Skeletal muscle satellite cell (primary cell): Measurements from ENCODE around the gene EVX2.

Experiments used
- H3K27me3 ChIP-seq: 2 replicates; pipeline ENCODE4 v1.7.0; 2013; ENCODE audit warnings: low read length; ENCODE audit not compliant: control insufficient read depth, insufficient read depth
- H3K36me3 ChIP-seq: 2 replicates; pipeline ENCODE4 v1.7.0; 2013; ENCODE audit warnings: mild to moderate bottlenecking, control low read depth, low read length; ENCODE audit not compliant: insufficient read depth
- H3K4me1 ChIP-seq: 2 replicates; pipeline ENCODE4 v1.7.0; 2013; ENCODE audit warnings: low read length; ENCODE audit not compliant: control insufficient read depth, insufficient read depth
- H3K4me2 ChIP-seq: 2 replicates; pipeline ENCODE4 v1.7.0; 2013; ENCODE audit warnings: mild to moderate bottlenecking, low read length
- H3K4me3 ChIP-seq: 2 replicates; pipeline ENCODE4 v1.7.0; 2013; ENCODE audit warnings: low read length
- H3K9ac ChIP-seq: 2 replicates; pipeline ENCODE4 v1.7.0; 2013; ENCODE audit warnings: mild to moderate bottlenecking, low read depth, low read length, moderate library complexity
- H3K9me3 ChIP-seq: replicated peaks from 2 replicates; pipeline ENCODE4 v1.7.0; 2013; ENCODE audit warnings: mild to moderate bottlenecking, control low read depth, low read length

Gene EVX2

GRCh38 chr2:176126929-176127773 is 43.4 kb upstream of the EVX2 start:
- Histone ChIP-seq H3K36me3 (no peaks in the 10 kb centered on the region), H3K4me2 (peak overlapping the region; percentile 64), H3K9me3 (no peaks in the 10 kb centered on the region), H3K27me3 (peaks cover 59% of the 10 kb centered on the region), H3K4me1 (peaks cover 6% of the 10 kb centered on the region), H3K9ac (peak overlapping the region; percentile 36), H3K4me3 (no peak overlapping the region)

DNA sequence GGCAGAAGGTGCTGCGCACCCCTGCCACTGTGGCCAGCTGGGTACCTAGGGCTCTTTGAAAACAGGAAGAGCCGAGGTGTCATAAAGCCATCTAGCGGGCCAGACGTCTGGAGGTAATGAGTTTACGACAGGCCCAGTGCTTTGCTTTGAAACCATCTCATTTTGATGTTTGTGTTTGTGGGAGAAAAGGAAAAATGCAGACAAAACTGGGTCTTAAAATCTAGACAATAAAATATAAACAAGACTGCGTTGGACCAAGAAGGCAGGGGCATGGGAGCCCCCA is 42.0 kb upstream of the EVX2 start:
- Histone ChIP-seq H3K4me2 (no peak overlapping the region), H3K36me3 (no peaks in the 10 kb centered on the region), H3K4me1 (peaks cover 9% of the 10 kb centered on the region), H3K9me3 (no peaks in the 10 kb centered on the region), H3K4me3 (no peak overlapping the region), H3K27me3 (peaks cover 70% of the 10 kb centered on the region), H3K9ac (no peak overlapping the region)

DNA sequence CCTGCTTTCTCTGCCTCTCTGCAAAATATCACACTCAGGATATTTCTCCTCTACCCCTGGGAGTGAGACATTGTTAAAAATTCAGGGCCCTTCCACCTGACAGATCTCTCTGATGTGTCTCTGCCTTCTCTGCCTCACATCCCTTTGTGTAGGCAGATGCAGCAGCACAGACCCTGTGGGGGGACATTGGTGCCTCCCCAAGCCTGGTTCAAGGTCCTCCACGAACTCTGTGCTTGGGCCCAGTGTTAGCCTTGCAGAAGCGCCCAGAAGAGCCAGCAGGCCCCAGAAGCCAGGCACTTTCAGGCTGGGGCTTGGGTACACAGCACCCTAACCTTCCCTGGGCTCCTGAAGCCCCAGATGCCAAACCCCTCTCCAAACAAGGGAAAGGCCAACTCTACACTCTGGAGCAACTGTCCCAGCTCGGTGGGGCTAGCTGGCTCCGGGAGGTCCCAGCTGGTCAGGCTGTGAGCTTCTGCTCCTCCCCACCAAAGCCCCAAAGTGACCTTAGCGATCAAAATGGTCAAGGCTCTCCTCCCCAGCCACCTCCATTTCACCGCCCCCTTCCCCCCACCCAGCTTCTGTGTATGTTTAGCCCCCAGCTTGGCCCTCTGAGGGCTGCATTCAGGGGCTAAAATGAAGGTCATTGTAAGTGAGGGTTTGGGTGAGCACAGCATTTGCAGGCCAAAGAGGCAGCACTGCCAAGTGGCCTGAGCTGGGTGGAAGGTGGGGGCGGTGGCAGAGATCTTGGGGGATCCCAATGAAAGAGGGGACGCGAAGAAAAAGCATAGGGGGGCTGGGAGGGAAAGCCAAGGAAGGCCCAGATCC is 41.4 kb upstream of the EVX2 start:
- Histone ChIP-seq H3K4me3 (no peak overlapping the region), H3K27me3 (peaks cover 75% of the 10 kb centered on the region), H3K9me3 (no peaks in the 10 kb centered on the region)

DNA sequence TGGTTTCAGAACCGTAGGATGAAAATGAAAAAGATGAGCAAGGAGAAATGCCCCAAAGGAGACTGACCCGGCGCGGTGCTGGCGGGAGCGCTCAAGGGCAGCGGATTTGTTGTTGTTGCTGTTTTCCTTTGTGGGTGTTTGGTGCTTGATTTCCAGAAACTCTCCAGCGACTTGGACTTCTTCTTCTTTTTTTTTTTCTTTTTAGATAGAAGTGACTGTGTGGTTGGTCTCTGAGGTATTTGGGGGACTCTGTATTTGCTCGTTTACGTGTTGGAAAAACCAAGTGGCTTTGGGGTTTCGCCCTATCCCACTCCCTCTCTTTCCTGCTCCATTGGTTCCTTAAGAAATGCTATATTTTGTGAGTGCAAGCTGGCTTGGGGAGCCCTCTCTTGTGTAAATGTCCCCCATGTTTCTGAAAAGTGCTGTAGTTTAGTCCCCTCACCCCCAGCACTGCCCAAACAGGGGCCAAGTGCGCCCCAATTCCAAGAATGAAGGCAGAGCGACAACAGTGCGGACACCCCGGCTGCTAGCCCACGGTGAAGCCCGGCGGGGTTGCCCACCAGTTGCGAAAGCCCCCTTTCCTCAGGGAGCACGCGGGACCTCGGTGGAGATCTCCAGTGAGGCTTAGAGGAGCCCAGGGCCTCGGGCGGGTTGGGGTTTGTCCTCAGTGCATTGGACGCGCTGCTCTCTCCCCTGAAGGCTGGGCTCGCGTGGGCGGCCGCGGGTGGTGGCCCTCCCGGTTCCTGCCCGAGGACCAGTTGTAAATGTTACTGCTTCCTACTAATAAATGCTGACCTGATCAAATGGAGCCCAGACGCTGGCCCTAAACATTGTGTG is 40.6 kb upstream of the EVX2 start:
- Histone ChIP-seq H3K36me3 (no peaks in the 10 kb centered on the region), H3K4me2 (no peak overlapping the region), H3K9me3 (no peaks in the 10 kb centered on the region), H3K9ac (no peak overlapping the region), H3K4me3 (no peak overlapping the region), H3K4me1 (peaks cover 9% of the 10 kb centered on the region), H3K27me3 (peaks cover 83% of the 10 kb centered on the region)

More for the DNA sequence above, 41.4 kb upstream of the EVX2 start:
- Histone ChIP-seq H3K36me3 (no peaks in the 10 kb centered on the region), H3K9ac (no peak overlapping the region), H3K4me2 (no peak overlapping the region), H3K4me1 (peaks cover 9% of the 10 kb centered on the region)

DNA sequence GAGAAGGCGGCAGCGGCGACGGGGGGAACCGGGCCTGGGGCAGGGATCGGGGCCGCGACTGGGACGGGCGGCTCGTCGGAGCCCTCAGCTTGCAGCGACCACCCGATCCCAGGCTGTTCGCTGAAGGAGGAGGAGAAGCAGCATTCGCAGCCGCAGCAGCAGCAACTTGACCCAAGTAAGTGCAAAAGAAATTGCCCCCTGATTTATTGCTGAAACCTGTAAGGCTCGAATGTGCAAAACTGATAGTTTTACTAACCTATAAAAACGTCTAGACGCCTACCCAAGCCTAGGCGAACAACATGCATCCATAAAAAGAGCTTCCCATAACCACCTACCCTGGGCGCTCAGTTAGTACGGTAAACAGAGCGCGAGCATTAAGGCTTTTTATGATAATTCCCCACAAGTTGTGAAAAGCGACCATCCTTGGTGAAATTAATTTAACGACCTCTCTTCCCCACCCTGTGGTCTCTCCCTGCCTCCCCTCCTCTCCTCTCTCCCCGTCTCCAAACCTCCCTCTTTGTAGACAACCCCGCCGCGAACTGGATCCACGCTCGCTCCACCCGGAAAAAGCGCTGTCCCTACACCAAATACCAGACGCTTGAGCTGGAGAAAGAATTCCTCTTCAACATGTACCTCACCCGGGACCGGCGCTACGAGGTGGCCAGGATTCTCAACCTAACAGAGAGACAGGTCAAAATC is 39.8 kb upstream of the EVX2 start:
- Histone ChIP-seq H3K4me1 (peaks cover 9% of the 10 kb centered on the region), H3K4me3 (peak overlapping the region; percentile 78), H3K27me3 (peaks cover 89% of the 10 kb centered on the region), H3K36me3 (no peaks in the 10 kb centered on the region), H3K4me2 (peak overlapping the region; percentile 90), H3K9me3 (no peaks in the 10 kb centered on the region), H3K9ac (no peak overlapping the region)

DNA sequence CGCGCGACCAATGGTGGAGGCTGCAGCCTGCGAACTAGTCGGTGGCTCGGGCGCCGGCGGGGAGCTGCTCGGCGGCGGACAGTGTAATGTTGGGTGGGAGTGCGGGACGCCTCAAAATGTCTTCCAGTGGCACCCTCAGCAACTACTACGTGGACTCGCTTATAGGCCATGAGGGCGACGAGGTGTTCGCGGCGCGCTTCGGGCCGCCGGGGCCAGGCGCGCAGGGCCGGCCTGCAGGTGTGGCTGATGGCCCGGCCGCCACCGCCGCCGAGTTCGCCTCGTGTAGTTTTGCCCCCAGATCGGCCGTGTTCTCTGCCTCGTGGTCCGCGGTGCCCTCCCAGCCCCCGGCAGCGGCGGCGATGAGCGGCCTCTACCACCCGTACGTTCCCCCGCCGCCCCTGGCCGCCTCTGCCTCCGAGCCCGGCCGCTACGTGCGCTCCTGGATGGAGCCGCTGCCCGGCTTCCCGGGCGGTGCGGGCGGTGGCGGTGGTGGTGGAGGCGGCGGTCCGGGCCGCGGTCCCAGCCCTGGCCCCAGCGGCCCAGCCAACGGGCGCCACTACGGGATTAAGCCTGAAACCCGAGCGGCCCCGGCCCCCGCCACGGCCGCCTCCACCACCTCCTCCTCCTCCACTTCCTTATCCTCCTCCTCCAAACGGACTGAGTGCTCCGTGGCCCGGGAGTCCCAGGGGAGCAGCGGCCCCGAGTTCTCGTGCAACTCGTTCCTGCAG is 39.1 kb upstream of the EVX2 start, which contains the start of gene HOXD9:
TSS of gene HOXD9 (plus strand) at position 37 of the 728 bp plus-strand sequence. CDS start at position 87, 50 bp downstream.
- H3K9me3 ChIP-seq: no peaks in the 10 kb centered on the region
- H3K4me3 ChIP-seq: peak within 1 kb of the TSS; percentile 78
- no peaks in the 10 kb centered on the region for H3K36me3 ChIP-seq
- H3K9ac ChIP-seq: peak within 1 kb of the TSS; percentile 38
- H3K4me1 ChIP-seq: peaks cover 9% of the 10 kb centered on the region
- peaks cover 89% of the 10 kb centered on the region for H3K27me3 ChIP-seq
- H3K4me2 ChIP-seq: peak within 1 kb of the TSS; percentile 90

DNA sequence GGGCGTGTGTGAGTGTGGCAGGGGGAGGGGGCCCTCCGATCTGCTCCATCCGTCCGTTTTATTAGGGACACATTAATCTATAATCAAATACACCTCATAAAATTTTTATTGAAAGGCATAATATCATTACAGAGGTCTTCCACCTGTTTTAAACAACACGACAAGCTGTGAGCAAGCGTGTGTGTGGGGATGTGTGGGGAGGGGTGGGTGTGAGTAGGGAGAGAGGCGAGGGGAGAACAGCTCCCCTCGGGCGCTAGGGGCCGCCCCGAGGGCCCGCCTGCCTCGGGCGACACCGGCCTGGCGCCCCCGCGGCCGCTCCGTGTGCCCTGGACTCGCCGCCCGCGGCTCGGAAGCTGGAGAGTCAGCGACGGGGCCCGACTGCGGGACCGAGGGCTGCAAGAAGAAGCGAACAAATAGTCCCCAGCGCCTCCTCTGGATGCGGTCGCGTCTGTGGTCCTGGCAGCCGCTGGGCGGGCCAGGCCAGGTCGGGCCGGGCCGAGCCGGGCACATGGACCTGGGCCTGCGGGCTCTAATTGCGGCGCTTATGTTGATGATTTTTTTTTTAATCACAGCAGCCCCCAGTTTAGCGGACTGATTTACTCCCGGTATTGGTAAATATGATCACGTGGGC is 38.4 kb upstream of the EVX2 start:
- Histone ChIP-seq H3K4me3 (peak overlapping the region; percentile 78), H3K4me1 (peaks cover 9% of the 10 kb centered on the region), H3K27me3 (peaks cover 94% of the 10 kb centered on the region)

DNA sequence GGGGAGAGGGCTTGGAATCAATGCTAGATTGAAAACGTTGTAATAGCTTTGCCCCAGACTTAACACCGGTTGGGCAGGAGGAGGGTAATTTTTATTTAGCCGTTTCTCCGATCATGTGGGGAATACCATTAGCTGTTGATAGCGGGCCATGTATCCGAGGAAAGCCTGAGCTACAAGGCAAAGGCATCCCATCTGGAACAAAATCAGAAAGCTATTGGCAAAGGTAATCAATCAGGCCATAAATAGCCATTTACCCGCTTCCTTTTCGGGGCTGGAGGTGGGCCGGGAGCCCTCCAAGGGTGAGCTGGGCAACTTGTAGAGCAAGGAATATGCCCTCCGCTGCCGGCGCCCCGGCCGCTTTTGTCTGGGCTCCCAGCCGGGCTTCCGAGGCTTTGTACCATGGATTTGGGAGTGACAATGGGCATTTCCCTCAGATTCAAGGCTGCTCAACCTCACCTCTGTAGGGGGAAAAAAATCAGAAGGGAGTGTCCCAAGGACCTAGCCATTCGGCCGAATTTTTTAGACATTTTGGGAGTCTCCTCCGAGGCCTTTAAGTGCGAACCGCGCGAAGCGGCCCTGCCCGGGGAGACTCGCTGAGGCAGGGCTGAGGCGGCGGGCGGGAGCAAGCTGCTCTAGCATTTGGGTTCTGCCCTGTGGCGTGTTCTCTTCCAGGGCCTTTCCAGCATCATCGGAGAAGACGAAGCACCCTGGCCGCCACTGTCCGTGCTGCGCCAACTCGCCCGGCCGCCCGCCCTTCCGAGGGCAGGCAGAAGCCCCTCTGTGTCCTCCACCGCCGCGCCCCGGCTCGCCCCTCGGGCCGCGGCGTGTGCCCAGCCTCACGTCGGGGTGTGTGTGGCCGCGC is 37.7 kb upstream of the EVX2 start:
- Histone ChIP-seq H3K9me3 (peaks cover 5% of the 10 kb centered on the region), H3K4me1 (peaks cover 9% of the 10 kb centered on the region), H3K9ac (no peak overlapping the region), H3K4me2 (no peak overlapping the region), H3K36me3 (no peaks in the 10 kb centered on the region), H3K4me3 (no peak overlapping the region), H3K27me3 (peaks cover 96% of the 10 kb centered on the region)

More for the DNA sequence above, 38.4 kb upstream of the EVX2 start:
- no peaks in the 10 kb centered on the region for H3K9me3 ChIP-seq
- no peak overlapping the region for H3K9ac ChIP-seq
- no peaks in the 10 kb centered on the region for H3K36me3 ChIP-seq
- peak overlapping the region; percentile 90 for H3K4me2 ChIP-seq

DNA sequence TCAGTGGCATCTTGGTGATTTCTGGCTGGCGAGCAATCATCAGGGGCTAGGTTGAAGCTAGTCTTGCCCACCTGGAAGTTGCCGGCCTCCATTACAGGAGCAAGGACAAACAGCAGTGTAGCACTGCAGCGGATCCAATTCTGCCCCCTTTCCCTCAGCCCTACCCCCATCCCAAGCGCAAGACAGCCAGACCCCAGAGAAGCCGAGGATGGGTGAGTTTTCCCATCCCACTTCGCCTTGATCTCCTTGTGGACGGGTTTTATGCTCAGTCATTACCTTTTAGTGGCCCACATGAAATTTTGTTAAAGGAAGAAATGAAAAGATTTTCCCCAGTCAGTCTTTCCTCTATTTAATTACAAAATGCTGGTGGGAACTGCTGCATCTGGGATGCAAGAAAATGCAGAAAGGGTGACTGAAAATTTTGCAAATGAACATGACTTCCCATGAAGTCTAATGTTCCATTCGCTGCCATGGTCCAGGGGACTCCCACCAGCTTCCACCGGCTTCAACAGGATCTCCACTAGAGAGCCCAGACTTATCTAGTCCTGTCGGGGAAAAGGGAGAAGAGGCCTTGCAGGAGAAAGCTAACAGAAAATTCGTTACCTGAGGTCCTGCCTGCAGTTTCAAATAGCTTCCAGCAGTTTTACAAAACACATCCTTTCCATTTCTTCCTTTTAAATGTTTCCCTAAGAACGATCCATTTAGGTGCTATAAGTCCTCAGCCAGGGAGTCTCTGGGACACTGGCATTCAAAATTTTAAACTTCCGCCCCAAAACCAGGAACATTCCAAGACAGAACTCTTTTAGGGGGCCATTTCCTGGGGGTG is 36.8 kb upstream of the EVX2 start:
- H3K36me3 ChIP-seq: no peaks in the 10 kb centered on the region
- peaks cover 98% of the 10 kb centered on the region for H3K27me3 ChIP-seq
- peaks cover 9% of the 10 kb centered on the region for H3K4me1 ChIP-seq
- H3K4me2 ChIP-seq: no peak overlapping the region
- no peak overlapping the region for H3K9ac ChIP-seq
- H3K4me3 ChIP-seq: no peak overlapping the region
- H3K9me3 ChIP-seq: peaks cover 5% of the 10 kb centered on the region
